Measurements from ENCODE around the gene CHRNA5.

The CHRNA5 gene

GRCh38 chr15:78625606-78626280 is 60.4 kb downstream of the CHRNA5 start:
- no peak overlapping the region for H3K4me3 ChIP-seq (ENCODE audit: low read length)
- DNase-seq (ENCODE audit: low read depth): no peak
- TF ChIP-seq CTCF (conservative IDR thresholded peaks at IDR 0.05; ENCODE audit: low read depth, low read length): no peak

- DNase-seq (ENCODE audit: low read depth): peak; percentile 68
- no peak for TF ChIP-seq CTCF (conservative IDR thresholded peaks at IDR 0.05; ENCODE audit: low read depth, low read length)
- H3K4me3 ChIP-seq (ENCODE audit: low read length): no peak overlapping the region
These were observed 61.2 kb downstream of the CHRNA5 start for GRCh38 chr15:78626381-78626995.

GRCh38 chr15:78627348-78627747 is 62.0 kb downstream of the CHRNA5 start:
- no peak for DNase-seq (ENCODE audit: low read depth)
- H3K4me3 ChIP-seq (ENCODE audit: low read length): no peak overlapping the region
- TF ChIP-seq CTCF (conservative IDR thresholded peaks at IDR 0.05; ENCODE audit: low read depth, low read length): no peak

GRCh38 chr15:78628227-78628626 is 62.9 kb downstream of the CHRNA5 start:
- TF ChIP-seq CTCF (conservative IDR thresholded peaks at IDR 0.05; ENCODE audit: low read depth, low read length): no peak
- DNase-seq (ENCODE audit: low read depth): no peak

GRCh38 chr15:78629031-78629715 is 63.9 kb downstream of the CHRNA5 start:
- TF ChIP-seq CTCF (conservative IDR thresholded peaks at IDR 0.05; ENCODE audit: low read depth, low read length): no peak
- DNase-seq (ENCODE audit: low read depth): no peak
- no peak overlapping the region for H3K4me3 ChIP-seq (ENCODE audit: low read length)

More at GRCh38 chr15:78628227-78628626, 62.9 kb downstream of the CHRNA5 start:
- H3K4me3 ChIP-seq (ENCODE audit: low read length): no peak overlapping the region

GRCh38 chr15:78629716-78630065 is 64.4 kb downstream of the CHRNA5 start:
- H3K4me3 ChIP-seq (ENCODE audit: low read length): no peak overlapping the region
- DNase-seq (ENCODE audit: low read depth): no peak
- no peak for TF ChIP-seq CTCF (conservative IDR thresholded peaks at IDR 0.05; ENCODE audit: low read depth, low read length)
